Measurements from ENCODE around the gene U2AF1L4.

DNA sequence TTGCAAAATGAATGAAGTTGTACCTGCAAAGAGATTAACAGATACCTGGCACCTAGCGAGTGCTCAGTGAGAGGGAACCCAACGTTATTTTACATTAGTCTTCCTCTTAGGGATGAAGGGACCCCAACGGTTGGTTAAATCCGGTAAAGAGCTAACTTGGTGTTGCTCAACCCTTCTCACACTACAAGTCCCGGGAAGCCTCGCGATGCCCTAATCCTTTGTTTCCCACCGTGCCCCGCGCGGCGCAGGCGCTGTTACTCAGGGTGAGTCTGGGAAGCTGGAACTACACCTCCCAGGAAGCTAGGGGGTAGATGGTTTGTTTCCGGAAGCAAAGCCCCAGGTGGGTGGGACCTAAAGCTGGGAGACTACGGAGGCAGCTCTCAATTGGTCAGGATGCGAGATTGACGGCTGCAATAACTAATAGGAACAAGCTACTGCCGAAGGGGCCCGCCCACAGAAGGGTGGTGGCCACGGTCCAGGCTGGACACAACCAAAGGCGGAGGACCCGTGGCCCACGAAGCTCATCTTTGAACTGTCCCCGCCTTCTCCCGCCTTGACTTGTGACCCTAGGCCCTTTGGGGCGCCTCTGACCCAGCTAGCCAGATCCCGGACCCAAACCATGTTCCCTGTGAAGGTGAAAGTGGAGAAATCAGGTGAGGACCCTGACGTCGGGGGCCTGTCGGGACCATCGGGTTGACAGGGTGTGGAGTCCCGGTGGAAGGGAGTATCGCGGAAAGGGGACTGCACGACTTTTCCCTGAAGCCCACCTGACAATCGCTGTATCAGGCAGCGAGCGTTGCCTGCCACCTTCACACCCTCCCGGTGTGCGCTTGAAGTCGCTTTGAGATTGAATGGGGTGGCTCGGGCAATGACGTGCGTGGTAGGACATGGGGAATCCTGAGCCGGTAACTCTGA, 3.1 kb upstream of the U2AF1L4 start, which contains the start of gene LIN37:
- TF ChIP-seq CTCF (IDR thresholded peaks at IDR 0.05; ENCODE audit: low read depth, low read length) (no peak), EZH2phosphoT487 (IDR thresholded peaks at IDR 0.05; ENCODE audit: low read depth) (no peak)

All from OCI-LY3 (cell line).